NCI-H1417 treated with DMSO at 0.1 percent for 48 hours (cell line): ENCODE measurements around the gene SNAP47.

ENCODE experiments used
- DNase-seq: peaks from one replicate; lab custom pipeline; 2025; lab: John Stamatoyannopoulos, UW

The SNAP47 gene

GRCh38 chr1:227749225-227749624 is 14.0 kb downstream of the SNAP47 start:
- no peak for DNase-seq

GRCh38 chr1:227749916-227750710 is 14.9 kb downstream of the SNAP47 start:
- DNase-seq: no peak

- no peak for DNase-seq
These were observed 18.9 kb downstream of the SNAP47 start for GRCh38 chr1:227753999-227754711.

- no peak for DNase-seq
These were observed 19.7 kb downstream of the SNAP47 start for GRCh38 chr1:227754958-227755357.

- no peak for DNase-seq
These were observed 21.1 kb downstream of the SNAP47 start for GRCh38 chr1:227756172-227756959.

GRCh38 chr1:227757781-227758180 is 22.5 kb downstream of the SNAP47 start:
- DNase-seq: no peak

GRCh38 chr1:227758366-227758765 is 23.1 kb downstream of the SNAP47 start:
- DNase-seq: no peak

- no peak for DNase-seq
These were observed 24.4 kb downstream of the SNAP47 start for GRCh38 chr1:227759341-227760300.

- no peak for DNase-seq
These were observed 25.1 kb downstream of the SNAP47 start for GRCh38 chr1:227760377-227760776.

- no peak for DNase-seq
These were observed 26.5 kb downstream of the SNAP47 start for GRCh38 chr1:227761621-227762230.

GRCh38 chr1:227762231-227762911 is 27.1 kb downstream of the SNAP47 start:
- no peak for DNase-seq

GRCh38 chr1:227763246-227764018 is 28.2 kb downstream of the SNAP47 start:
- no peak for DNase-seq

GRCh38 chr1:227764019-227764391 is 28.8 kb downstream of the SNAP47 start:
- DNase-seq: no peak

GRCh38 chr1:227765261-227766014 is 30.2 kb downstream of the SNAP47 start:
- no peak for DNase-seq

GRCh38 chr1:227766015-227766634 is 30.9 kb downstream of the SNAP47 start:
- peak; percentile 85 for DNase-seq

GRCh38 chr1:227766653-227767277 is 31.5 kb downstream of the SNAP47 start:
- no peak for DNase-seq

- no peak for DNase-seq
These were observed 32.3 kb downstream of the SNAP47 start for GRCh38 chr1:227767401-227768124.

- DNase-seq: no peak
These were observed 32.8 kb downstream of the SNAP47 start for GRCh38 chr1:227768125-227768439.
